ENCODE measurements around the gene PLCB3. TPM values are rescaled to one million over a fixed set of nuclear protein-coding genes. Genes with fewer than 3 reads are reported as not detected.

Gene PLCB3
- total and polyA plus RNA-seq, 3 experiments from 2014 or later = 0.47 to 13.6 (median 12.5) TPM

- peaks cover 21 to 54% (median 23%) of the 10 kb centered on the region in 3 donors for H3K4me1 Mint-ChIP-seq
- Histone ChIP-seq H3K4me3 (ENCODE audit: low read length) (no peak overlapping the region), H3K27me3 (ENCODE audit: insufficient read depth, low read length, poor library complexity, severe bottlenecking) (no peaks in the 10 kb centered on the region), H3K36me3 (ENCODE audit: insufficient read depth, low read length) (no peaks in the 10 kb centered on the region), H3K27ac (ENCODE audit: low read depth, low read length) (no peak overlapping the region), H3K9me3 (ENCODE audit: low read length) (no peaks in the 10 kb centered on the region), H3K4me1 (ENCODE audit: insufficient read depth, low read length) (peaks cover 37% of the 10 kb centered on the region)
- H3K9me3 Mint-ChIP-seq = no peaks in the 10 kb centered on the region
- H3K27ac Mint-ChIP-seq = peak overlapping the region in 6 of 8 donors; percentile 48 to 100 (median 87)
- POLR2A ChIA-PET = interaction anchor here (1.3 kb wide), 1 partner anchor 80 kb away, joined by 3 read pairs; the partner anchor contains the start of genes PRDX5 and TRMT112
- H3K36me3 Mint-ChIP-seq = peaks cover 0 to 31% (median 0%) of the 10 kb centered on the region in 3 donors
- CTCF ChIA-PET = interaction anchor here (1.9 kb wide), 2 partner anchors 8 to 31 kb away, joined by 4 to 6 read pairs; partner anchors contain the start of gene PPP1R14B
- peak overlapping the region in 3 of 7 donors; percentile 31 to 84 (median 40) for H3K4me3 Mint-ChIP-seq
- DNase-seq = no peak
- peaks cover 0 to 2% of the 10 kb centered on the region in 2 donors for H3K27me3 Mint-ChIP-seq
Measured at GRCh38 chr11:64238076-64238475, 13.3 kb upstream of the PLCB3 start.

GRCh38 chr11:64238999-64239398, 12.3 kb upstream of the PLCB3 start:
- Mint-ChIP-seq H3K4me1 (peaks cover 23 to 57% (median 24%) of the 10 kb centered on the region in 3 donors), H3K27ac (peak overlapping the region; percentile 47 to 100 (median 92)), H3K36me3 (peaks cover 0 to 40% (median 0%) of the 10 kb centered on the region in 3 donors), H3K9me3 (no peaks in the 10 kb centered on the region), H3K4me3 (peak overlapping the region in 2 of 7 donors; percentile 17 to 84), H3K27me3 (no peaks in the 10 kb centered on the region)
- H3K9me3 ChIP-seq (ENCODE audit: low read length) = no peaks in the 10 kb centered on the region
- H3K36me3 ChIP-seq (ENCODE audit: insufficient read depth, low read length) = no peaks in the 10 kb centered on the region
- H3K27ac ChIP-seq (ENCODE audit: low read depth, low read length) = no peak overlapping the region
- CTCF ChIA-PET = interaction anchor here (1.1 to 1.9 kb wide), 2 partner anchors 32 to 34 kb away, joined by 4 to 5 read pairs; no protein-coding TSS in a partner anchor
- H3K4me3 ChIP-seq (ENCODE audit: low read length) = no peak overlapping the region
- H3K27me3 ChIP-seq (ENCODE audit: insufficient read depth, low read length, poor library complexity, severe bottlenecking) = no peaks in the 10 kb centered on the region
- H3K4me1 ChIP-seq (ENCODE audit: insufficient read depth, low read length) = peaks cover 34% of the 10 kb centered on the region
- DNase-seq = no peak
- POLR2A ChIA-PET = interaction anchor here (1.3 kb wide), 1 partner anchor 79 kb away, joined by 3 read pairs; the partner anchor contains the start of genes PRDX5 and TRMT112

- H3K36me3 ChIP-seq (ENCODE audit: insufficient read depth, low read length) = no peaks in the 10 kb centered on the region
- POLR2A ChIA-PET = interaction anchor here (1.3 to 2.5 kb wide), 3 partner anchors 14 to 78 kb away, joined by 3 to 35 read pairs (median 13); partner anchors contain the start of genes FERMT3, NUDT22, PRDX5 and TRMT112
- DNase-seq = no peak
- no peaks in the 10 kb centered on the region for H3K27me3 ChIP-seq (ENCODE audit: insufficient read depth, low read length, poor library complexity, severe bottlenecking)
- Mint-ChIP-seq H3K4me1 (peaks cover 23 to 61% (median 24%) of the 10 kb centered on the region in 3 donors), H3K36me3 (peaks cover 0 to 44% (median 0%) of the 10 kb centered on the region in 3 donors), H3K27ac (peak overlapping the region; percentile 99 to 100 (median 100)), H3K9me3 (no peaks in the 10 kb centered on the region), H3K4me3 (peak overlapping the region in 6 of 7 donors; percentile 87 to 95 (median 89)), H3K27me3 (no peaks in the 10 kb centered on the region)
- H3K27ac ChIP-seq (ENCODE audit: low read depth, low read length) = peak overlapping the region; percentile 99
- CTCF ChIA-PET = interaction anchor here (1.1 to 13.4 kb wide), 3 partner anchors 30 to 35 kb away, joined by 4 to 124 read pairs (median 5); no protein-coding TSS in a partner anchor
- H3K9me3 ChIP-seq (ENCODE audit: low read length) = no peaks in the 10 kb centered on the region
- H3K4me1 ChIP-seq (ENCODE audit: insufficient read depth, low read length) = peaks cover 35% of the 10 kb centered on the region
- peak overlapping the region; percentile 56 for H3K4me3 ChIP-seq (ENCODE audit: low read length)
Measured at GRCh38 chr11:64239662-64240434, 11.5 kb upstream of the PLCB3 start.

- ChIA-PET CTCF (interaction anchor here (0.7 to 13.4 kb wide), 10 partner anchors 8 to 77 kb away, joined by 3 to 124 read pairs (median 5); partner anchors contain the start of genes CATSPERZ, FERMT3, NUDT22 and PLCB3), POLR2A (interaction anchor here (0.6 to 2.5 kb wide), 12 partner anchors 8 to 77 kb away, joined by 3 to 35 read pairs (median 6); partner anchors contain the start of genes CATSPERZ, ESRRA, FERMT3 and NUDT22)
- Histone ChIP-seq H3K27me3 (ENCODE audit: insufficient read depth, low read length, poor library complexity, severe bottlenecking) (no peaks in the 10 kb centered on the region), H3K9me3 (ENCODE audit: low read length) (no peaks in the 10 kb centered on the region), H3K4me3 (ENCODE audit: low read length) (peak within 1 kb of the TSS; percentile 76), H3K27ac (ENCODE audit: low read depth, low read length) (peak within 1 kb of the TSS; percentile 99), H3K36me3 (ENCODE audit: insufficient read depth, low read length) (no peaks in the 10 kb centered on the region), H3K4me1 (ENCODE audit: insufficient read depth, low read length) (peaks cover 36% of the 10 kb centered on the region)
- DNase-seq = peak; percentile 97 to 99 (median 99)
- Mint-ChIP-seq H3K4me3 (peak within 1 kb of the TSS; percentile 87 to 97 (median 90)), H3K9me3 (no peaks in the 10 kb centered on the region), H3K27ac (peak within 1 kb of the TSS; percentile 99 to 100 (median 100)), H3K4me1 (peaks cover 17 to 62% (median 23%) of the 10 kb centered on the region in 3 donors), H3K27me3 (no peaks in the 10 kb centered on the region), H3K36me3 (peaks cover 0 to 39% (median 0%) of the 10 kb centered on the region in 3 donors)
Measured at GRCh38 chr11:64240435-64241240, 10.7 kb upstream of the PLCB3 start, which contains the start of gene FKBP2. TSS of gene FKBP2 (plus strand) at chr11:64241095. CDS start at chr11:64242388, 1,293 bp downstream.

- Mint-ChIP-seq H3K27ac (peak overlapping the region; percentile 99 to 100 (median 100)), H3K27me3 (no peaks in the 10 kb centered on the region), H3K9me3 (no peaks in the 10 kb centered on the region), H3K36me3 (peaks cover 0 to 39% (median 0%) of the 10 kb centered on the region in 3 donors), H3K4me3 (peak overlapping the region; percentile 87 to 97 (median 90)), H3K4me1 (peaks cover 22 to 65% (median 26%) of the 10 kb centered on the region in 3 donors)
- CTCF ChIA-PET = interaction anchor here (0.6 to 13.4 kb wide), 11 partner anchors 9 to 77 kb away, joined by 3 to 124 read pairs (median 5); partner anchors contain the start of genes CATSPERZ, FERMT3, NUDT22 and PLCB3
- Histone ChIP-seq H3K9me3 (ENCODE audit: low read length) (no peaks in the 10 kb centered on the region), H3K27me3 (ENCODE audit: insufficient read depth, low read length, poor library complexity, severe bottlenecking) (no peaks in the 10 kb centered on the region), H3K4me1 (ENCODE audit: insufficient read depth, low read length) (peaks cover 39% of the 10 kb centered on the region), H3K4me3 (ENCODE audit: low read length) (peak overlapping the region; percentile 76), H3K27ac (ENCODE audit: low read depth, low read length) (peak overlapping the region; percentile 99), H3K36me3 (ENCODE audit: insufficient read depth, low read length) (no peaks in the 10 kb centered on the region)
- POLR2A ChIA-PET = interaction anchor here (0.6 to 2.5 kb wide), 13 partner anchors 9 to 947 kb away, joined by 3 to 35 read pairs (median 5); partner anchors contain the start of genes CATSPERZ, ESRRA, FERMT3 and NUDT22
- peak in 3 of 5 donors; percentile 100 for DNase-seq
Measured at GRCh38 chr11:64241241-64241490, 10.2 kb upstream of the PLCB3 start.

- peaks cover 23 to 67% (median 26%) of the 10 kb centered on the region in 3 donors for H3K4me1 Mint-ChIP-seq
- H3K9me3 Mint-ChIP-seq = no peaks in the 10 kb centered on the region
- no peaks in the 10 kb centered on the region for H3K27me3 Mint-ChIP-seq
- ChIA-PET CTCF (interaction anchor here (0.6 to 13.4 kb wide), 13 partner anchors 9 to 76 kb away, joined by 3 to 124 read pairs (median 5); partner anchors contain the start of genes CATSPERZ, FERMT3, NUDT22 and PLCB3), POLR2A (interaction anchor here (0.6 to 2.5 kb wide), 15 partner anchors 8 to 946 kb away, joined by 3 to 35 read pairs (median 4); partner anchors contain the start of genes CATSPERZ, ESRRA, FERMT3 and NUDT22)
- H3K4me1 ChIP-seq (ENCODE audit: insufficient read depth, low read length) = peaks cover 39% of the 10 kb centered on the region
- no peaks in the 10 kb centered on the region for H3K36me3 ChIP-seq (ENCODE audit: insufficient read depth, low read length)
- H3K27ac ChIP-seq (ENCODE audit: low read depth, low read length) = peak overlapping the region; percentile 99
- peak overlapping the region; percentile 87 to 97 (median 90) for H3K4me3 Mint-ChIP-seq
- H3K36me3 Mint-ChIP-seq = peaks cover 0 to 39% (median 0%) of the 10 kb centered on the region in 3 donors
- H3K4me3 ChIP-seq (ENCODE audit: low read length) = peak overlapping the region; percentile 76
- no peaks in the 10 kb centered on the region for H3K27me3 ChIP-seq (ENCODE audit: insufficient read depth, low read length, poor library complexity, severe bottlenecking)
- peak overlapping the region; percentile 99 to 100 (median 100) for H3K27ac Mint-ChIP-seq
- H3K9me3 ChIP-seq (ENCODE audit: low read length) = no peaks in the 10 kb centered on the region
- peak in 2 of 5 donors; percentile 99 to 100 for DNase-seq
Measured at GRCh38 chr11:64241491-64242374, 9.6 kb upstream of the PLCB3 start.
